HUES6 (cell line): ENCODE data around the gene CIITA.

Experiments
- H3K27ac ChIP-seq: 2 replicates; pipeline ENCODE4 v1.7.0; 2013; ENCODE audit warnings: low read depth, mild to moderate bottlenecking, low read length, inconsistent platforms
- H3K27me3 ChIP-seq: 2 replicates; pipeline ENCODE4 v1.6.1; 2013; ENCODE audit warnings: low read length; ENCODE audit not compliant: control insufficient read depth, insufficient read depth
- H3K36me3 ChIP-seq: 2 replicates; pipeline ENCODE4 v1.6.1; 2013; ENCODE audit warnings: low read length; ENCODE audit not compliant: control insufficient read depth, insufficient read depth
- H3K4me1 ChIP-seq: 2 replicates; pipeline ENCODE4 v1.6.1; 2013; ENCODE audit warnings: low read length; ENCODE audit not compliant: control insufficient read depth, insufficient read depth
- H3K4me3 ChIP-seq: 2 replicates; pipeline ENCODE4 v1.5.1; 2013; ENCODE audit warnings: low read depth, low read length
- H3K9ac ChIP-seq: one replicate; pipeline ENCODE4 v1.6.1; 2013; ENCODE audit warnings: mild to moderate bottlenecking, low read length
- H3K9me3 ChIP-seq: 2 replicates; pipeline ENCODE4 v1.6.1; 2013; ENCODE audit warnings: low read depth, low read length; ENCODE audit not compliant: control insufficient read depth, insufficient read depth

The CIITA gene

GRCh38 chr16:10852286-10852685 is 24.7 kb upstream of the CIITA start:
- no peaks in the 10 kb centered on the region for H3K4me1 ChIP-seq
- H3K27ac ChIP-seq, result no peak overlapping the region
- H3K36me3 ChIP-seq, result no peaks in the 10 kb centered on the region
- H3K4me3 ChIP-seq, result no peak overlapping the region
- no peaks in the 10 kb centered on the region for H3K27me3 ChIP-seq
- no peak overlapping the region for H3K9ac ChIP-seq
- H3K9me3 ChIP-seq, result no peaks in the 10 kb centered on the region

- H3K36me3 ChIP-seq, result no peaks in the 10 kb centered on the region
- H3K27me3 ChIP-seq, result no peaks in the 10 kb centered on the region
Measured at GRCh38 chr16:10852948-10853347, 24.1 kb upstream of the CIITA start.

GRCh38 chr16:10856042-10856441 is 21.0 kb upstream of the CIITA start:
- Histone ChIP-seq H3K27ac (no peak overlapping the region), H3K27me3 (no peaks in the 10 kb centered on the region; the same call in 1 of the 2 replicates), H3K36me3 (no peaks in the 10 kb centered on the region), H3K4me3 (no peak overlapping the region), H3K9ac (no peak overlapping the region), H3K4me1 (no peaks in the 10 kb centered on the region), H3K9me3 (peaks cover 7% of the 10 kb centered on the region; the same call in 1 of the 2 replicates)

More at GRCh38 chr16:10852948-10853347, 24.1 kb upstream of the CIITA start:
- H3K9me3 ChIP-seq, result no peaks in the 10 kb centered on the region
- no peak overlapping the region for H3K9ac ChIP-seq
- H3K27ac ChIP-seq, result no peak overlapping the region
- no peak overlapping the region for H3K4me3 ChIP-seq
- no peaks in the 10 kb centered on the region for H3K4me1 ChIP-seq

GRCh38 chr16:10858203-10858602 is 18.8 kb upstream of the CIITA start:
- H3K4me3 ChIP-seq, result no peak overlapping the region
- no peak overlapping the region for H3K27ac ChIP-seq
- no peaks in the 10 kb centered on the region for H3K4me1 ChIP-seq
- no peaks in the 10 kb centered on the region; the same call in 1 of the 2 replicates for H3K27me3 ChIP-seq
- no peak overlapping the region for H3K9ac ChIP-seq
- peaks cover 7% of the 10 kb centered on the region; the same call in 1 of the 2 replicates for H3K9me3 ChIP-seq
- H3K36me3 ChIP-seq, result no peaks in the 10 kb centered on the region

- Histone ChIP-seq H3K36me3 (no peaks in the 10 kb centered on the region), H3K9me3 (peaks cover 7% of the 10 kb centered on the region; the same call in 1 of the 2 replicates), H3K4me3 (no peak overlapping the region), H3K27ac (no peak overlapping the region), H3K9ac (no peak overlapping the region), H3K27me3 (no peaks in the 10 kb centered on the region; the same call in 1 of the 2 replicates), H3K4me1 (no peaks in the 10 kb centered on the region)
Measured at GRCh38 chr16:10859020-10859419, 18.0 kb upstream of the CIITA start.

GRCh38 chr16:10859658-10860057 is 17.3 kb upstream of the CIITA start:
- Histone ChIP-seq H3K4me1 (no peaks in the 10 kb centered on the region), H3K27ac (no peak overlapping the region), H3K36me3 (no peaks in the 10 kb centered on the region)

GRCh38 chr16:10862438-10862837 is 14.6 kb upstream of the CIITA start:
- no peaks in the 10 kb centered on the region for H3K36me3 ChIP-seq
- H3K9me3 ChIP-seq, result peaks cover 7% of the 10 kb centered on the region; the same call in 1 of the 2 replicates
- no peak overlapping the region for H3K4me3 ChIP-seq
- no peak overlapping the region for H3K9ac ChIP-seq
- H3K27me3 ChIP-seq, result no peaks in the 10 kb centered on the region; the same call in 1 of the 2 replicates
- H3K4me1 ChIP-seq, result no peaks in the 10 kb centered on the region
- no peak overlapping the region for H3K27ac ChIP-seq

More at GRCh38 chr16:10859658-10860057, 17.3 kb upstream of the CIITA start:
- Histone ChIP-seq H3K9me3 (peaks cover 7% of the 10 kb centered on the region; the same call in 1 of the 2 replicates), H3K4me3 (no peak overlapping the region), H3K27me3 (no peaks in the 10 kb centered on the region; the same call in 1 of the 2 replicates), H3K9ac (no peak overlapping the region)

- Histone ChIP-seq H3K9me3 (no peaks in the 10 kb centered on the region), H3K27ac (no peak overlapping the region), H3K9ac (no peak overlapping the region), H3K4me1 (no peaks in the 10 kb centered on the region), H3K36me3 (no peaks in the 10 kb centered on the region), H3K27me3 (no peaks in the 10 kb centered on the region; the same call in 1 of the 2 replicates), H3K4me3 (no peak overlapping the region)
Measured at GRCh38 chr16:10865991-10866966, 10.7 kb upstream of the CIITA start.

GRCh38 chr16:10867199-10867598 is 9.8 kb upstream of the CIITA start:
- Histone ChIP-seq H3K4me1 (no peaks in the 10 kb centered on the region), H3K9ac (no peak overlapping the region), H3K9me3 (no peaks in the 10 kb centered on the region), H3K27me3 (no peaks in the 10 kb centered on the region; the same call in 1 of the 2 replicates), H3K4me3 (no peak overlapping the region), H3K36me3 (no peaks in the 10 kb centered on the region), H3K27ac (no peak overlapping the region)

- peaks cover 2% of the 10 kb centered on the region; the same call in 1 of the 2 replicates for H3K27me3 ChIP-seq
- H3K4me3 ChIP-seq, result no peak overlapping the region
- no peaks in the 10 kb centered on the region for H3K4me1 ChIP-seq
- H3K9ac ChIP-seq, result no peak overlapping the region
- H3K27ac ChIP-seq, result no peak overlapping the region
- no peaks in the 10 kb centered on the region for H3K36me3 ChIP-seq
- no peaks in the 10 kb centered on the region for H3K9me3 ChIP-seq
Measured at GRCh38 chr16:10868104-10868595, 8.9 kb upstream of the CIITA start.
